Pulmonary artery endothelial cell (primary cell): ENCODE measurements around the gene NSUN3. TPM values are rescaled to one million over a fixed set of nuclear protein-coding genes. Genes with fewer than 3 reads are reported as not detected.

Experiments used
- DNase-seq: peaks from one replicate; pipeline ENCODE4 v3.0.0-alpha.2; 2011; ENCODE audit warnings: low read depth, low spot score
- total RNA-seq: library from RNA; depleted of rRNA; stranded (reverse); fragments of >200 nt; gene quantifications from 2 replicates; pipeline ENCODE4 v1.2.3, GENCODE V29; 2014

NSUN3 gene
- total RNA-seq, 1 donor from 2014 or later: 13.7 TPM

- DNase-seq: no peak
These were observed 55.5 kb downstream of the NSUN3 start for GRCh38 chr3:94118390-94118789.

- no peak for DNase-seq
These were observed 58.3 kb downstream of the NSUN3 start for GRCh38 chr3:94121161-94121560.

- no peak for DNase-seq
These were observed 64.3 kb downstream of the NSUN3 start for GRCh38 chr3:94127115-94127514.

- no peak for DNase-seq
These were observed 67.8 kb downstream of the NSUN3 start for GRCh38 chr3:94130690-94131089.

- DNase-seq: no peak
These were observed 69.9 kb downstream of the NSUN3 start for GRCh38 chr3:94132777-94133176.

- no peak for DNase-seq
These were observed 73.3 kb downstream of the NSUN3 start for GRCh38 chr3:94136133-94136532.

- no peak for DNase-seq
These were observed 74.5 kb downstream of the NSUN3 start for GRCh38 chr3:94137377-94137776.

- no peak for DNase-seq
These were observed 83.6 kb downstream of the NSUN3 start for GRCh38 chr3:94146455-94146854.

GRCh38 chr3:94147012-94147411 lies 84.2 kb downstream of the NSUN3 start:
- DNase-seq: no peak

- no peak for DNase-seq
These were observed 87.3 kb downstream of the NSUN3 start for GRCh38 chr3:94150113-94150512.

- no peak for DNase-seq
These were observed 93.8 kb downstream of the NSUN3 start for GRCh38 chr3:94156626-94157025.

GRCh38 chr3:94158512-94158911 lies 95.7 kb downstream of the NSUN3 start:
- no peak for DNase-seq

- DNase-seq: no peak
These were observed 96.4 kb downstream of the NSUN3 start for GRCh38 chr3:94159062-94159828.

- no peak for DNase-seq
These were observed 99.8 kb downstream of the NSUN3 start for GRCh38 chr3:94162700-94163099.

GRCh38 chr3:94167346-94167745 lies 104.5 kb downstream of the NSUN3 start:
- DNase-seq: no peak

- no peak for DNase-seq
These were observed 104.9 kb downstream of the NSUN3 start for GRCh38 chr3:94167796-94168195.

- DNase-seq: no peak
These were observed 109.1 kb downstream of the NSUN3 start for GRCh38 chr3:94171954-94172353.

- no peak for DNase-seq
These were observed 109.9 kb downstream of the NSUN3 start for GRCh38 chr3:94172695-94173310.

GRCh38 chr3:94173673-94174434 lies 111.0 kb downstream of the NSUN3 start:
- DNase-seq: no peak

- DNase-seq: no peak
These were observed 112.8 kb downstream of the NSUN3 start for GRCh38 chr3:94175677-94176076.

GRCh38 chr3:94176988-94177745 lies 114.3 kb downstream of the NSUN3 start:
- no peak for DNase-seq
